Inflammatory macrophage (primary cell): ENCODE results near the gene PPP3CA.
"Not testable (repeated sequence)": the region's sequence is repeated elsewhere in the genome, so short reads cannot be mapped to it uniquely, and the experiment has no call there.

Experiments
- DNase-seq, 2 donors: peaks; one replicate each; pipeline ENCODE4 v3.0.0-alpha.2; 2020 to 2022

PPP3CA gene

GRCh38 chr4:101092609-101093008 is 254.7 kb downstream of the PPP3CA start:
- not testable (repeated sequence) for DNase-seq

GRCh38 chr4:101089168-101089567 is 258.2 kb downstream of the PPP3CA start:
- DNase-seq: no peak

- no peak for DNase-seq
Observed at GRCh38 chr4:101086801-101087586, 260.3 kb downstream of the PPP3CA start.

GRCh38 chr4:101083131-101083530 is 264.2 kb downstream of the PPP3CA start:
- no peak for DNase-seq

GRCh38 chr4:101081695-101082369 is 265.5 kb downstream of the PPP3CA start:
- DNase-seq: no peak

GRCh38 chr4:101081166-101081565 is 266.2 kb downstream of the PPP3CA start:
- DNase-seq: no peak

- DNase-seq: no peak
Observed at GRCh38 chr4:101078950-101079349, 268.4 kb downstream of the PPP3CA start.

- no peak for DNase-seq
Observed at GRCh38 chr4:101076032-101076431, 271.3 kb downstream of the PPP3CA start.

GRCh38 chr4:101075536-101075935 is 271.8 kb downstream of the PPP3CA start:
- peak; percentile 27 to 64 for DNase-seq

GRCh38 chr4:101074326-101074725 is 273.0 kb downstream of the PPP3CA start:
- no peak for DNase-seq

GRCh38 chr4:101071241-101071640 is 276.1 kb downstream of the PPP3CA start:
- no peak for DNase-seq

GRCh38 chr4:101068115-101068514 is 279.2 kb downstream of the PPP3CA start:
- DNase-seq: no peak

GRCh38 chr4:101067383-101067782 is 279.9 kb downstream of the PPP3CA start:
- no peak for DNase-seq

GRCh38 chr4:101066626-101067170 is 280.6 kb downstream of the PPP3CA start:
- no peak for DNase-seq

GRCh38 chr4:101065935-101066485 is 281.3 kb downstream of the PPP3CA start:
- no peak for DNase-seq

GRCh38 chr4:101065346-101065745 is 282.0 kb downstream of the PPP3CA start:
- DNase-seq: no peak

GRCh38 chr4:101064541-101065180 is 282.7 kb downstream of the PPP3CA start:
- DNase-seq: no peak

- no peak for DNase-seq
Observed at GRCh38 chr4:101055392-101055791, 291.9 kb downstream of the PPP3CA start.

GRCh38 chr4:101050837-101051205 is 296.5 kb downstream of the PPP3CA start:
- no peak for DNase-seq

- no peak for DNase-seq
Observed at GRCh38 chr4:101050088-101050836, 297.1 kb downstream of the PPP3CA start.

- DNase-seq: no peak
Observed at GRCh38 chr4:101049549-101050001, 297.8 kb downstream of the PPP3CA start.

- DNase-seq: no peak
Observed at GRCh38 chr4:101044766-101045165, 302.6 kb downstream of the PPP3CA start.
